Heart right ventricle (tissue), 16 donors: ENCODE data around the gene GNA12. TPM values are rescaled to one million over a fixed set of nuclear protein-coding genes. Genes with fewer than 3 reads are reported as not detected.

ENCODE experiments used
- ATAC-seq, 8 donors: fragments of 200-7000 bp; cut with Tn5 transposase; one replicate each; pipeline ENCODE4 v1.9.1; 2020; ENCODE audit warnings: mild to moderate bottlenecking in 8 of 8, moderate library complexity in 8 of 8, moderate number of reproducible peaks in 1 of 8
- DNase-seq, 2 donors: peaks; one replicate each; pipeline ENCODE4 v3.0.0-alpha.2; 2020
- H3K27ac ChIP-seq, 10 donors: fragments of 200-600 bp; sonication (generic) in 2 of 10; one replicate each; pipeline versions ENCODE4 v1.5.0 to v1.8.0; 2020 to 2022; ENCODE audit warnings: mild to moderate bottlenecking in 3 of 10
- H3K27me3 ChIP-seq, 7 donors: fragments of 200-600 bp; one replicate each; pipeline ENCODE4 v1.8.0; 2021 to 2022; ENCODE audit warnings: mild to moderate bottlenecking in 2 of 7
- H3K36me3 ChIP-seq, 9 donors: fragments of 200-600 bp; sonication (generic) in 1 of 9; one replicate each; pipeline versions ENCODE4 v1.5.0 to v1.8.0; 2020 to 2022; ENCODE audit warnings: mild to moderate bottlenecking in 2 of 9
- H3K4me1 ChIP-seq, 9 donors: fragments of 200-600 bp; sonication (generic) in 1 of 9; one replicate each; pipeline versions ENCODE4 v1.5.0 to v1.8.0; 2020 to 2022; ENCODE audit warnings: mild to moderate bottlenecking in 4 of 9
- H3K4me3 ChIP-seq, 10 donors: fragments of 200-600 bp; sonication (generic) in 2 of 10; one replicate each; pipeline versions ENCODE4 v1.5.0 to v1.8.0; 2020 to 2022; ENCODE audit warnings: mild to moderate bottlenecking in 7 of 10, moderate library complexity in 2 of 10
- H3K9me3 ChIP-seq, 11 donors: fragments of 200-600 bp in 10 of 11; sonication (generic) in 2 of 11; one replicate each; pipeline versions ENCODE4 v1.5.0 to v1.8.0; 2013 to 2022; ENCODE audit warnings: mild to moderate bottlenecking in 2 of 11, control low read depth in 1 of 11, moderate library complexity in 1 of 11
- WGBS, 2 donors: extraction: QIAGEN DNeasy Blood & Tissue Kit; methylation state at CpG; one replicate each; pipeline ENCODE4 v1.1.7; 2013; ENCODE audit warnings: inconsistent platforms in 1 of 2; 5-methylcytosine and 5-hydroxymethylcytosine counted together
- intact Hi-C, 10 donors: fragments of 100-400 bp; cut with DNase I; formaldehyde crosslinking; loops; one replicate each; pipeline versions ENCODE4 v1.11.1 to v1.14.2; 2022
- polyA plus RNA-seq, 2 donors: library from polyadenylated mRNA; stranded (reverse); fragments of 200-250 nt; gene quantifications; one replicate each; pipeline ENCODE4 v1.2.3, GENCODE V29; 2013
- total RNA-seq, 10 donors: library from RNA; stranded (reverse); fragmentation: NEBNext Ultra II Directional in 3 of 10; extraction: Animal tissue kit (Norgen Biotek cat#: 25700) in 3 of 10; gene quantifications; one replicate each; pipeline versions ENCODE4 v1.2.1 to v1.2.4, GENCODE V29; 2021 to 2023
- TF ChIP-seq, protein P1 (sequence below), 9 donors: fragments of 200-600 bp; sonication (generic) in 2 of 9; IDR thresholded peaks; one replicate each; pipeline versions ENCODE4 v1.5.0 to v1.8.0; 2021 to 2022; ENCODE audit warnings: antibody characterized with exemption in 9 of 9, mild to moderate bottlenecking in 5 of 9, moderate library complexity in 1 of 9
- donor health status: Arrhythmogenic right ventricular cardiomyopathy.
- donor health status: ischemic (EF 13 %, LVEDD 7.1; RV severe dilation, severe dysfunction).
- donor health status: healthy with polysubstance abuse.
- donor health status: DM: no; HTN: yes; CAD: no.
- donor health status: DM: no; HTN: no; CAD: no.
- donor health status: ischemic (EF 25% LVEDD 6.9; RV normal size, moderate dysfunction).
- donor health status: ischemic (EF 25% LVEDD 5.7; RV mildly dilated, moderate dysfunction).
- donor health status: healthy.
- donor health status: DM: yes; HTN: yes; CAD: no.
- donor health status: Ischemic cardiomyopathy.
- donor health status: ischemic (EF 35%, LVEDD 5.7; RV mildly dilated, moderate dysfunction).
- donor health status: nonischemic (EF 11% LVEDD 7.7; RV severe dilation, severe dysfunction).
- donor health status: DM: yes; HTN: yes; CAD: no.
- donor health status: PGD.
- donor health status: ischemic (EF 29% LVEDD 5.4; RV normal size, mild dysfunction).
- donor health status: nonischemic (EF 23%, LVEDD 6.1; RV moderate dilation, normal function).

GNA12 gene
- total and polyA plus RNA-seq, 12 donors: 6.4 to 46.4 (median 33.9) TPM

DNA sequence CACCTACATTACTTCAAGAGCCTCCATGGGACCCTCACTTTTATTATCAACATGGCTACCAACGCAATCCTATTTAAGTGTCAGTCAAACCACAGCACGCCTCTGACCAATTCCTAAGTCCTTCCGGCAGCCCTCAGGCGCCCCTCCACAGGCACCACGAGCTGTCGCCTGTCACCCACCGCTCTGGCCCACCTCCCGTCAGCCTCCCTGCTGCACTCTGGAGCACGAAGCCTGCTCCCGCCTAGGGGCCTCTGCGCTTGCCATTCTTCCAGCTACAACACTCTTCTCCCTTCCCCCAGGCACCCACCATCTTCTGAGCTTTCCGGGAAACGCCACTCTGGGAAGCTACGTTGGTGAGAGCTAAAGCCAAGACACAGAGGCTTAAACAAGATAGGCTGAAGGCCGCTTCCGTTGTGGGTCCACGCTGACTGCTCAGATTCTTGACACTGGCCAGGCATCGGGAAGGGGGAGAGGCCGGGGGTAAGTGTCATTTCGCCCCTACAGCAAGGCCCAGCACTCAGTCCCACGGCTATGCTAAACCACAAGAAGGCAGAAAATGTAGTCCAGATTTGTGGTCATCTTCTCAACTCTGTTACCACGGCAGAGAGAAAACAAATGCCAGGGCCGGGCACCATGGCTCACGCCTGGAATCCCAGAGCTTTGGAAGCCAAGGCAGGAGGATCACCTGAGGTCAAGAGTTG, 56.7 kb downstream of the GNA12 start:
- Histone ChIP-seq H3K4me3 (no peak overlapping the region), H3K9me3 (no peaks in the 10 kb centered on the region), H3K4me1 (peaks cover 0 to 30% (median 20%) of the 10 kb centered on the region in 9 donors), H3K27me3 (no peaks in the 10 kb centered on the region), H3K27ac (no peak overlapping the region), H3K36me3 (peaks cover 0 to 48% (median 6%) of the 10 kb centered on the region in 9 donors)
- DNase-seq (no peak), ATAC-seq (peak in 2 of 8 donors; percentile 12 to 20)
- 75 to 86% methylated on average over 24 of the region's 24 CpGs for WGBS, 2 donors
- TF ChIP-seq, protein P1, sequence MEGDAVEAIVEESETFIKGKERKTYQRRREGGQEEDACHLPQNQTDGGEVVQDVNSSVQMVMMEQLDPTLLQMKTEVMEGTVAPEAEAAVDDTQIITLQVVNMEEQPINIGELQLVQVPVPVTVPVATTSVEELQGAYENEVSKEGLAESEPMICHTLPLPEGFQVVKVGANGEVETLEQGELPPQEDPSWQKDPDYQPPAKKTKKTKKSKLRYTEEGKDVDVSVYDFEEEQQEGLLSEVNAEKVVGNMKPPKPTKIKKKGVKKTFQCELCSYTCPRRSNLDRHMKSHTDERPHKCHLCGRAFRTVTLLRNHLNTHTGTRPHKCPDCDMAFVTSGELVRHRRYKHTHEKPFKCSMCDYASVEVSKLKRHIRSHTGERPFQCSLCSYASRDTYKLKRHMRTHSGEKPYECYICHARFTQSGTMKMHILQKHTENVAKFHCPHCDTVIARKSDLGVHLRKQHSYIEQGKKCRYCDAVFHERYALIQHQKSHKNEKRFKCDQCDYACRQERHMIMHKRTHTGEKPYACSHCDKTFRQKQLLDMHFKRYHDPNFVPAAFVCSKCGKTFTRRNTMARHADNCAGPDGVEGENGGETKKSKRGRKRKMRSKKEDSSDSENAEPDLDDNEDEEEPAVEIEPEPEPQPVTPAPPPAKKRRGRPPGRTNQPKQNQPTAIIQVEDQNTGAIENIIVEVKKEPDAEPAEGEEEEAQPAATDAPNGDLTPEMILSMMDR (IDR thresholded peaks at IDR 0.05): no peak
- intact Hi-C loops: no loop called here

DNA sequence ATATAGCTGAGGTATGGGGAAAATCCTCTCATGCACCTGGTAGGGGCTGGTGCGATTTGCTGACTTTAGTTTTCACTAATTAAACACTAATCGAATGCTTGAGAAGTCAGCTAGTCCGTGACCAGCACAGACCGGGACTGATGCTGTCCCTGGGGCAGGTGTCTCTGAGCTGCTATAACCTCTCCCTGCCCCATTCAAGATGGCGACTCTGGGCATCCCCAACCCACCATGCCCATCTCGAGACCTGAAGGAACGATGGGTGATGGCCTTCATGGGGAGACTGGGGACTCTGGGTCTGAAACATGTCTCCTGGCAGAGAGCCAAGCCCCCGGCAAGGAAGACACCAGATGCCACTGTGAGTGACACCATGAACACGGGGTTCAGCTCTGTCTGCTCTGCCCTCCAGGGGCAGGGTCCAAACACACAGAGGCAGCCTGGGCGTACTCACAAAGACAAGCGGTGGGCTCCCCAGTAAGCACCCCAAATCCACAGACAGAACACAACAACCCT, 57.4 kb downstream of the GNA12 start:
- Histone ChIP-seq H3K27ac (no peak overlapping the region), H3K9me3 (no peaks in the 10 kb centered on the region), H3K36me3 (peaks cover 0 to 41% (median 0%) of the 10 kb centered on the region in 9 donors), H3K27me3 (no peaks in the 10 kb centered on the region), H3K4me3 (no peak overlapping the region), H3K4me1 (peaks cover 0 to 30% (median 20%) of the 10 kb centered on the region in 9 donors)
- DNase-seq: no peak
- 89 to 92% methylated on average over 11 of the region's 11 CpGs for WGBS, 2 donors
- no peak for ATAC-seq
- TF ChIP-seq, protein P1 (IDR thresholded peaks at IDR 0.05): no peak
- intact Hi-C loops: no loop called here

DNA sequence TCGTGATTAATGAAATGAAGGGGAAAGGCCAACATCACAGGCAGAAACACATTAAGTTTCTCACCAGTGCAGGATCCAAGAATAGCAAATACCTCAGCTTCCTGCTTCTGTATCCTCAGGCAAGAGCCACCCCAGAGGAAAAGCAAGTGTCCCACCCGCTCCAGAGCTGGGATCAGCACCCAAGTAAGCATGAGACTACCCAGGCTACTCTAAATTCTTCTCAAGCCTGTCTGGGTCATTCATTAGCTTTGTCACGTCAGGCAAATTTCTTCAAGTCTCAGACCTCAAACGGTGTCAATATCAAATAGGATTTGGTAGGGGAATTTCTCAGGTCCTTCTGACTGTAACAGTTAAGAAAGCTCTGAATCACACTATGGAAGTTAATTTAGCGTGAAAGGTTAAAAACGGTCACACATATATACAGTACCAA, 59.0 kb downstream of the GNA12 start:
- TF ChIP-seq, protein P1 (IDR thresholded peaks at IDR 0.05): no peak
- WGBS, 2 donors: 26% methylated on average over 6 of the region's 6 CpGs
- Histone ChIP-seq H3K27me3 (no peaks in the 10 kb centered on the region), H3K4me3 (no peak overlapping the region), H3K9me3 (no peaks in the 10 kb centered on the region), H3K36me3 (peaks cover 0 to 28% (median 0%) of the 10 kb centered on the region in 9 donors), H3K27ac (peak overlapping the region in 8 of 10 donors; percentile 36 to 83 (median 60)), H3K4me1 (peaks cover 0 to 40% (median 25%) of the 10 kb centered on the region in 9 donors)
- intact Hi-C loops: no loop called here
- DNase-seq (peak in 1 of 2 donors; percentile 62), ATAC-seq (peak in 7 of 8 donors; percentile 70 to 92 (median 83))

GRCh38 chr7:2782565-2782964, 61.5 kb downstream of the GNA12 start:
- H3K4me3 ChIP-seq: no peak overlapping the region
- peaks cover 0 to 15% (median 0%) of the 10 kb centered on the region in 9 donors for H3K36me3 ChIP-seq
- H3K27ac ChIP-seq: peak overlapping the region in 1 of 10 donors; percentile 59
- WGBS, 2 donors: 76 to 92% methylated on average over 4 of the region's 4 CpGs
- no peaks in the 10 kb centered on the region for H3K27me3 ChIP-seq
- ATAC-seq: no peak
- H3K9me3 ChIP-seq: no peaks in the 10 kb centered on the region
- TF ChIP-seq, protein P1 (IDR thresholded peaks at IDR 0.05): no peak
- intact Hi-C loops: no loop called here
- no peak for DNase-seq
- peaks cover 0 to 40% (median 25%) of the 10 kb centered on the region in 9 donors for H3K4me1 ChIP-seq
